CD4-positive, CD25-positive, alpha-beta regulatory T cell (primary cell): ENCODE results near the gene BPIFA2. TPM values are rescaled to one million over a fixed set of nuclear protein-coding genes. Genes with fewer than 3 reads are reported as not detected.

Experiments
- ATAC-seq, 2 donors: fragments of 150-1000 bp; cut with Tn5 transposase; one replicate each; pipeline ENCODE4 v1.10.0; 2021; ENCODE audit warnings: low read depth in 2 of 2, moderate number of reproducible peaks in 2 of 2, moderate library complexity in 1 of 2
- DNase-seq, 3 donors: peaks; one replicate each; pipeline versions ENCODE4 v3.0.0 to v3.0.0-alpha.2; 2012 to 2022; ENCODE audit warnings: mixed read lengths in 1 of 3
- H3K27ac ChIP-seq: one replicate; pipeline ENCODE4 v1.7.0; 2013; ENCODE audit warnings: mild to moderate bottlenecking, low read length; ENCODE audit not compliant: insufficient read depth, poor library complexity, severe bottlenecking
- H3K27me3 ChIP-seq: one replicate; pipeline ENCODE4 v1.7.0; 2013; ENCODE audit warnings: low read length; ENCODE audit not compliant: control insufficient read depth, insufficient read depth
- H3K36me3 ChIP-seq: one replicate; pipeline ENCODE4 v1.7.0; 2013; ENCODE audit warnings: mild to moderate bottlenecking, low read length, moderate library complexity; ENCODE audit not compliant: control insufficient read depth, insufficient read depth
- H3K4me1 ChIP-seq: 2 replicates; pipeline ENCODE4 v1.7.0; 2013; ENCODE audit warnings: mild to moderate bottlenecking, low read length; ENCODE audit not compliant: insufficient read depth, control insufficient read depth, poor library complexity, severe bottlenecking
- H3K4me3 ChIP-seq: one replicate; pipeline ENCODE4 v1.7.0; 2013; ENCODE audit warnings: low read depth, mild to moderate bottlenecking, low read length, moderate library complexity
- H3K9me3 ChIP-seq, 2 experiments: 1 replicate in 1 of 2; 2 replicates in 1 of 2; pipeline ENCODE4 v1.7.0; 2013; ENCODE audit warnings: low read length in 2 of 2, mild to moderate bottlenecking in 1 of 2, moderate library complexity in 1 of 2; ENCODE audit not compliant: control insufficient read depth in 2 of 2
- H3K27ac Mint-ChIP-seq, 3 donors: one replicate each; pipeline ENCODE4 v1.8.0; 2020 to 2022; ENCODE audit warnings: mild to moderate bottlenecking in 3 of 3, mixed read lengths in 3 of 3, moderate library complexity in 2 of 3
- H3K27me3 Mint-ChIP-seq: one replicate; pipeline ENCODE4 v1.8.0; 2022; ENCODE audit warnings: mild to moderate bottlenecking, mixed read lengths
- H3K36me3 Mint-ChIP-seq: one replicate; pipeline ENCODE4 v1.8.0; 2020; ENCODE audit warnings: mixed read lengths
- H3K4me1 Mint-ChIP-seq, 4 donors: one replicate each; pipeline ENCODE4 v1.8.0; 2020 to 2022; ENCODE audit warnings: mixed read lengths in 4 of 4, mild to moderate bottlenecking in 1 of 4
- H3K4me3 Mint-ChIP-seq, 4 donors: one replicate each; pipeline ENCODE4 v1.8.0; 2020 to 2022; ENCODE audit warnings: mild to moderate bottlenecking in 4 of 4, mixed read lengths in 4 of 4, moderate library complexity in 3 of 4
- H3K9me3 Mint-ChIP-seq, 7 donors: one replicate each; pipeline ENCODE4 v1.8.0; 2020 to 2022; ENCODE audit warnings: mixed read lengths in 7 of 7, mild to moderate bottlenecking in 3 of 7, moderate library complexity in 2 of 7
- polyA plus RNA-seq, 4 donors: library from polyadenylated mRNA; unstranded; fragments of 300-500 nt; fragmentation: Illumina TruSeq; gene quantifications; one replicate each; pipeline ENCODE4 v1.2.3, GENCODE V29; 2021
- total RNA-seq: library from RNA; stranded (reverse); gene quantifications from one replicate; pipeline ENCODE4 v1.2.3, GENCODE V29; 2022

The BPIFA2 gene
- total and polyA plus RNA-seq, 5 donors from 2014 or later = not detected

GRCh38 chr20:33209789-33210188 is 41.8 kb downstream of the BPIFA2 start:
- Mint-ChIP-seq H3K36me3 (no peaks in the 10 kb centered on the region), H3K4me3 (no peak overlapping the region), H3K27ac (no peak overlapping the region), H3K9me3 (peaks cover 0 to 4% (median 0%) of the 10 kb centered on the region in 7 donors), H3K27me3 (peaks cover 27% of the 10 kb centered on the region), H3K4me1 (peaks cover 0 to 2% (median 0%) of the 10 kb centered on the region in 4 donors)
- no peak overlapping the region for H3K4me3 ChIP-seq
- DNase-seq (peak in 2 of 3 donors; percentile 9 to 20), ATAC-seq (no peak)
- no peaks in the 10 kb centered on the region for H3K9me3 ChIP-seq
- H3K36me3 ChIP-seq = no peaks in the 10 kb centered on the region
- H3K4me1 ChIP-seq = no peaks in the 10 kb centered on the region
- H3K27ac ChIP-seq = no peak overlapping the region
- peaks cover 8% of the 10 kb centered on the region for H3K27me3 ChIP-seq

GRCh38 chr20:33210371-33210770 is 42.4 kb downstream of the BPIFA2 start:
- no peak for ATAC-seq

GRCh38 chr20:33211817-33212424 is 44.0 kb downstream of the BPIFA2 start:
- DNase-seq (peak in 2 of 3 donors; percentile 4 to 50), ATAC-seq (no peak)
- no peak overlapping the region for H3K4me3 ChIP-seq
- H3K27me3 Mint-ChIP-seq = peaks cover 31% of the 10 kb centered on the region
- H3K27ac Mint-ChIP-seq = no peak overlapping the region
- H3K27me3 ChIP-seq = peaks cover 8% of the 10 kb centered on the region
- peaks cover 0 to 2% (median 0%) of the 10 kb centered on the region in 4 donors for H3K4me1 Mint-ChIP-seq
- no peaks in the 10 kb centered on the region for H3K36me3 ChIP-seq
- no peak overlapping the region for H3K27ac ChIP-seq
- no peak overlapping the region for H3K4me3 Mint-ChIP-seq
- peaks cover 0 to 4% (median 0%) of the 10 kb centered on the region in 7 donors for H3K9me3 Mint-ChIP-seq
- H3K36me3 Mint-ChIP-seq = no peaks in the 10 kb centered on the region
- no peaks in the 10 kb centered on the region for H3K4me1 ChIP-seq
- no peaks in the 10 kb centered on the region for H3K9me3 ChIP-seq

More at GRCh38 chr20:33210371-33210770, 42.4 kb downstream of the BPIFA2 start:
- H3K9me3 ChIP-seq = no peaks in the 10 kb centered on the region
- Mint-ChIP-seq H3K9me3 (peaks cover 0 to 4% (median 0%) of the 10 kb centered on the region in 7 donors), H3K27me3 (peaks cover 27% of the 10 kb centered on the region), H3K27ac (no peak overlapping the region), H3K36me3 (no peaks in the 10 kb centered on the region), H3K4me3 (no peak overlapping the region), H3K4me1 (peaks cover 0 to 2% (median 0%) of the 10 kb centered on the region in 4 donors)
- peaks cover 8% of the 10 kb centered on the region for H3K27me3 ChIP-seq
- no peak for DNase-seq
- H3K4me1 ChIP-seq = no peaks in the 10 kb centered on the region
- no peak overlapping the region for H3K4me3 ChIP-seq
- H3K27ac ChIP-seq = no peak overlapping the region
- H3K36me3 ChIP-seq = no peaks in the 10 kb centered on the region

- Mint-ChIP-seq H3K4me1 (no peaks in the 10 kb centered on the region), H3K9me3 (peaks cover 0 to 2% (median 0%) of the 10 kb centered on the region in 7 donors), H3K36me3 (no peaks in the 10 kb centered on the region), H3K27ac (peak within 1 kb of the TSS in 1 of 3 donors; percentile 22), H3K27me3 (peaks cover 17% of the 10 kb centered on the region), H3K4me3 (no peak within 1 kb of the TSS)
- H3K27me3 ChIP-seq = no peaks in the 10 kb centered on the region
- no peaks in the 10 kb centered on the region for H3K4me1 ChIP-seq
- no peaks in the 10 kb centered on the region for H3K36me3 ChIP-seq
- ATAC-seq (no peak), DNase-seq (no peak)
- H3K9me3 ChIP-seq = no peaks in the 10 kb centered on the region
- H3K27ac ChIP-seq = no peak within 1 kb of the TSS
- no peak within 1 kb of the TSS for H3K4me3 ChIP-seq
Measured at GRCh38 chr20:33217052-33217451, 49.1 kb downstream of the BPIFA2 start, which contains the start of gene BPIFA3. TSS of gene BPIFA3 (plus strand) at chr20:33217352. CDS start at chr20:33217537, 185 bp downstream.

- DNase-seq (no peak), ATAC-seq (no peak)
- H3K4me1 Mint-ChIP-seq = no peaks in the 10 kb centered on the region
- Histone ChIP-seq H3K27me3 (peaks cover 6% of the 10 kb centered on the region), H3K9me3 (no peaks in the 10 kb centered on the region), H3K4me1 (no peaks in the 10 kb centered on the region), H3K27ac (no peak overlapping the region), H3K4me3 (no peak overlapping the region), H3K36me3 (no peaks in the 10 kb centered on the region)
- H3K36me3 Mint-ChIP-seq = no peaks in the 10 kb centered on the region
- no peaks in the 10 kb centered on the region for H3K9me3 Mint-ChIP-seq
- H3K27me3 Mint-ChIP-seq = peaks cover 13% of the 10 kb centered on the region
- H3K27ac Mint-ChIP-seq = no peak overlapping the region
- no peak overlapping the region for H3K4me3 Mint-ChIP-seq
Measured at GRCh38 chr20:33224399-33224798, 56.4 kb downstream of the BPIFA2 start.

GRCh38 chr20:33229843-33230242 is 61.9 kb downstream of the BPIFA2 start:
- Histone ChIP-seq H3K9me3 (no peaks in the 10 kb centered on the region), H3K36me3 (no peaks in the 10 kb centered on the region), H3K27ac (no peak overlapping the region), H3K27me3 (peaks cover 7% of the 10 kb centered on the region), H3K4me1 (no peaks in the 10 kb centered on the region), H3K4me3 (no peak overlapping the region)
- Mint-ChIP-seq H3K27ac (no peak overlapping the region), H3K9me3 (no peaks in the 10 kb centered on the region), H3K4me1 (peaks cover 0 to 4% (median 2%) of the 10 kb centered on the region in 4 donors), H3K36me3 (no peaks in the 10 kb centered on the region), H3K4me3 (no peak overlapping the region), H3K27me3 (peaks cover 12% of the 10 kb centered on the region)
- DNase-seq (no peak), ATAC-seq (no peak)

Other genes starting within 250 kb of the BPIFA2 start
- not detected for gene SUN5, start 163.7 kb upstream of the BPIFA2 start, total RNA-seq
- not detected for gene SUN5, start 163.7 kb upstream of the BPIFA2 start, polyA plus RNA-seq
- gene BPIFB2, start 160.5 kb upstream of the BPIFA2 start, total RNA-seq = not detected
- not detected for gene BPIFB2, start 160.5 kb upstream of the BPIFA2 start, polyA plus RNA-seq
- gene BPIFB6, start 136.5 kb upstream of the BPIFA2 start, total RNA-seq = not detected
- not detected for gene BPIFB6, start 136.5 kb upstream of the BPIFA2 start, polyA plus RNA-seq
- not detected for gene BPIFB3, start 114.3 kb upstream of the BPIFA2 start, total RNA-seq
- gene BPIFB3, start 114.3 kb upstream of the BPIFA2 start, polyA plus RNA-seq = not detected
- not detected for gene BPIFB4, start 88.5 kb upstream of the BPIFA2 start, total RNA-seq
- gene BPIFB4, start 88.5 kb upstream of the BPIFA2 start, polyA plus RNA-seq = not detected
- not detected for gene BPIFA3, start 49.2 kb downstream of the BPIFA2 start, total RNA-seq
- gene BPIFA3, start 49.2 kb downstream of the BPIFA2 start, polyA plus RNA-seq = not detected
- gene BPIFA1, start 67.8 kb downstream of the BPIFA2 start, total RNA-seq = not detected
- not detected for gene BPIFA1, start 67.8 kb downstream of the BPIFA2 start, polyA plus RNA-seq
- gene BPIFB1, start 115.1 kb downstream of the BPIFA2 start, total RNA-seq = not detected
- gene BPIFB1, start 115.1 kb downstream of the BPIFA2 start, polyA plus RNA-seq = not detected
- 48.0 TPM for gene CDK5RAP1, start 233.4 kb downstream of the BPIFA2 start, total RNA-seq
- gene CDK5RAP1, start 233.4 kb downstream of the BPIFA2 start, polyA plus RNA-seq = 10 to 100 TPM; 31.4 to 37.6 (median 34.6) TPM